ENCODE results near the gene FXR2. TPM values are rescaled to one million over a fixed set of nuclear protein-coding genes. Genes with fewer than 3 reads are reported as not detected.
A peak's percentile ranks its signal among the peaks of the same experiment; 100 is the strongest.

The FXR2 gene
- total and polyA plus RNA-seq, 10 of the 15 experiments (the other 5 are each of a cell fraction or from before 2014, with no cell fraction given), result 1.6 to 33.3 (median 22.0) TPM

GRCh38 chr17:7579001-7579833 is 35.5 kb downstream of the FXR2 start, which contains the start of gene CD68 (continued):
- no peak for TF ChIP-seq REST (IDR thresholded peaks at IDR 0.05; ENCODE audit: low read depth, low read length)
- no peak for TF ChIP-seq CHD1 (IDR thresholded peaks at IDR 0.05; ENCODE audit: low read depth, low read length)
- no peak for TF ChIP-seq EZH2 (IDR thresholded peaks at IDR 0.05; ENCODE audit: borderline replicate concordance, control insufficient read depth, low read depth, low read length)
- TF ChIP-seq SPI1 (IDR thresholded peaks at IDR 0.05; ENCODE audit: borderline replicate concordance, insufficient read depth, low read depth, low read length), result peak; percentile 97
- no peak for TF ChIP-seq KDM1A (IDR thresholded peaks at IDR 0.05; ENCODE audit: borderline replicate concordance)
- peak; percentile 61; the same call in 1 of the 2 replicates for TF ChIP-seq YY1 (IDR thresholded peaks at IDR 0.05; ENCODE audit: low read depth, low read length)
- peak; percentile 5 for TF ChIP-seq HDAC6 (IDR thresholded peaks at IDR 0.05; ENCODE audit: unreplicated experiment)
- no peak for TF ChIP-seq SMAD1 (IDR thresholded peaks at IDR 0.05; ENCODE audit: low read depth, partially characterized antibody)
- TF ChIP-seq FOXK2 (IDR thresholded peaks at IDR 0.05), result 0 out of 2 replicates have a peak, but pooled peaks have one; percentile 36
- TF ChIP-seq ZBED1 (IDR thresholded peaks at IDR 0.05; ENCODE audit: borderline replicate concordance), result peak; percentile 98
- TF ChIP-seq CBX5 (IDR thresholded peaks at IDR 0.05; ENCODE audit: low read depth), result 0 out of 2 replicates have a peak, but pooled peaks have one; percentile 32
- TF ChIP-seq PBX3 (IDR thresholded peaks at IDR 0.05; ENCODE audit: insufficient replicate concordance, low read depth, low read length), result peak; percentile 71
- TF ChIP-seq BCLAF1 (IDR thresholded peaks at IDR 0.05), result no peak
- peak; percentile 96 for TF ChIP-seq POLR2AphosphoS5 (IDR thresholded peaks at IDR 0.05; ENCODE audit: low read length)
- no peak; the same call in 1 of the 2 replicates for TF ChIP-seq PKNOX1 (IDR thresholded peaks at IDR 0.05)
- TF ChIP-seq JUND (IDR thresholded peaks at IDR 0.05; ENCODE audit: low read depth, low read length), result no peak
- no peak for TF ChIP-seq HDAC2 (IDR thresholded peaks at IDR 0.05)
- TF ChIP-seq IRF4 (IDR thresholded peaks at IDR 0.05; ENCODE audit: low read depth, low read length), result peak; percentile 92
- peak; percentile 99 for TF ChIP-seq POLR2AphosphoS2 (IDR thresholded peaks at IDR 0.05; ENCODE audit: low read depth, low read length)
- TF ChIP-seq CHD2 (IDR thresholded peaks at IDR 0.05; ENCODE audit: borderline replicate concordance, low read depth, low read length), result no peak; the same call in 1 of the 2 replicates
- peak; percentile 90 for TF ChIP-seq IKZF1 (conservative IDR thresholded peaks at IDR 0.05)
- no peak for TF ChIP-seq SMARCA5 (IDR thresholded peaks at IDR 0.05)
